Frontal cortex (tissue), 4 donors: Measurements from ENCODE around the gene ORC1. TPM values are rescaled to one million over a fixed set of nuclear protein-coding genes. Genes with fewer than 3 reads are reported as not detected.
"Not testable (repeated sequence)": the region's sequence is repeated elsewhere in the genome, so short reads cannot be mapped to it uniquely, and the experiment has no call there.

Experiments
- DNase-seq, 2 donors: peaks; one replicate each; pipeline ENCODE4 v3.0.0; 2012; ENCODE audit warnings: low spot score in 2 of 2
- FAIRE-seq: peaks from 2 replicates; lab custom pipeline; 2012; peaks lifted over from hg19 to GRCh38; lab: Jason Lieb, UNC
- total RNA-seq: library from RNA; depleted of rRNA; stranded (reverse); fragments of >200 nt; gene quantifications from one replicate; pipeline ENCODE4 v1.2.3, GENCODE V29; 2014
- donor health status: control.
- donor health status: control.
- donor health status: control.

The ORC1 gene
- total RNA-seq, 1 donor from 2014 or later, result 1.2 TPM

DNA sequence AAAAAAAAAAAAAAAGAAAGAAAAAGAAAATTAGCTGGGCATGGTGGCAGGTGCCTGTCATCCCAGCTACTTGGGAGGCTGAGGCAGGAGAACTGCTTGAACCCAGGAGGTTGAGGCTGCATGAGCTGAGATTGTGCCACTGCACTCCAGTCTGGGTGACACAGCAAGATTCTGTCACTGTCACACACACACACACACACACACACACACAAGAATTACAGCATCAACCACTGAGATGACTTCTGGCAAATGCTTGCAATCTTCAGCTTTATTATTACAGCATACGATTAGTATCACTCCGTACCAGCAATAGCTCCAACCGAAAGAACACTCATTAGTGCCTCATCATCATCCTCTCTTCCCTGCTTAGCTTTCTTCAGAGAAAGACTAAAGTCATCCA lies 4.6 kb downstream of the ORC1 start:
- no peak for DNase-seq
- no peak for FAIRE-seq

DNA sequence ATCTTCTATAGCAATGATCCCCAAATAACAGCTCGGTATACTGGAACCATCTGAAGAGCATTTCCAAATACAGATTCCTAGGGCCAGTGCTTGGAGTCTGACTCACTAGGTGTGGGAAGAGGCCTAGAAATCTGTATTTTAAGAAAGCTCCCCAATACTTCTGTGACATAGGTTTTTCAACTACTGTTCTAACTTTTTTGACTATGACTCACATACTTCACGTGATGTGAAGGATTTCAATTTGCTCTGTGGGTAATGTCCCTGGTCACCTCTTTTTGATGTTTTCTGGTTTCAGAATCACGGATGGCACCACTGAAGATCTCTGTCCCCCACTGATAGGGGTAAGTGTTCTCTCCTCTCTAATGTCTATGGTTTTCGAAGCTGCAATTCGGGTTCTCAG lies 11.0 kb downstream of the ORC1 start:
- FAIRE-seq (no peak), DNase-seq (no peak)

DNA sequence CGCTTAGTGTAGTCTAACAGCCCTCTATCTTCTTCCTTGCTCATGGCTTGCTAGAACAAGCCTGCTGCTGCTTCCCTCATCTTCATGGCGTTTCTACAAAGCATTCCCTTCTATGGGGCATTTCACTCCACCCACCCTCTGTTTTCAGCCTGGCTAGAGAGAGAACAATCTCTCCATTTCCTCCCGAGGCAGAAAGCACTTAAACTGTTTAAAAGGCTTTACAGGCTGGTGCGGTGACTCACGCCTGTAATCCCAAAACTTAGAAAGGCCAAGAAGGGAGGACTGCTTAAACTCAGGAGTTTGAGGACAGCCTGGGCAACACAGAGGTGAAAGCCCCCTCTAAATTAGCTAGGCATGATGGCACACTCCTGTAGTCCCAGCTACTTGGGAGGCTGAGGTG lies 17.8 kb downstream of the ORC1 start:
- FAIRE-seq (no peak), DNase-seq (no peak)

DNA sequence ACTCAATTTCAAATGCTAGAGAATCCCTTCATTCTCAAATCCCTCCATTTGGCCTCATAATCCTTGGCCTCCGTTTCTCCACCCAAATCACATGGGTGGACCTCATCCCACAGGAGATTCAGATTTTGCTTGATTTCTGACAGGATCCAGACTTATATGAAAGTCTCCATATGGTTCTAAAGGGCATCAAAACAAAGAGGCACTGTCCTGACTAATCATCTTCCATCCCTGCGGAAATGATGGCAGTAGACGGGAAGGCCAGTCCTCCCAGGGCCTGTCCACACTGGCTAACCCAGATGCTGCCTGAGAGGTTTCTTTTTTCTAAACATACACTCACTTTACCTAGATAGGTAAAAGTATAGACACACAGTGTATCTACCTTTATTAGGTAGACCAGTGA lies 18.8 kb downstream of the ORC1 start:
- no peak for FAIRE-seq

DNA sequence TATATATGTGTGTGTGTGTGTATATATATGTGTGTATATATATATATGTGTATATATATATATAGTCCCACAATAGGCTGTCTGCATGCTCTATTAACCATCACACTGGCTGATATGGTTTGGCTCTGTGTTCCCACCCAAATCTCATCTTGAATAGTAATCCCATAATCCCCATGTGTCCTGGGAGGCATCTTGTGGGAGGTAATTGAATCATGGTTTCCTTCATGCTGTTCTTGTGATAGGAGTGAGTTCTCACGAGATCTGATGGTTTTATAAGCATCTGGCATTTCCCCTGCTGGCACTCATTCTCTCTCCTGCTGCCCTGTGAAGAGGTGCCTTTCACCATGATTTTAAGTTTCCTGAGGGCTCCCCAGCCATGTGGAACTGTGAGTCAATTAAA lies 34.4 kb downstream of the ORC1 start:
- not testable (repeated sequence) for FAIRE-seq, DNase-seq

More for the DNA sequence above, 18.8 kb downstream of the ORC1 start:
- no peak for DNase-seq

DNA sequence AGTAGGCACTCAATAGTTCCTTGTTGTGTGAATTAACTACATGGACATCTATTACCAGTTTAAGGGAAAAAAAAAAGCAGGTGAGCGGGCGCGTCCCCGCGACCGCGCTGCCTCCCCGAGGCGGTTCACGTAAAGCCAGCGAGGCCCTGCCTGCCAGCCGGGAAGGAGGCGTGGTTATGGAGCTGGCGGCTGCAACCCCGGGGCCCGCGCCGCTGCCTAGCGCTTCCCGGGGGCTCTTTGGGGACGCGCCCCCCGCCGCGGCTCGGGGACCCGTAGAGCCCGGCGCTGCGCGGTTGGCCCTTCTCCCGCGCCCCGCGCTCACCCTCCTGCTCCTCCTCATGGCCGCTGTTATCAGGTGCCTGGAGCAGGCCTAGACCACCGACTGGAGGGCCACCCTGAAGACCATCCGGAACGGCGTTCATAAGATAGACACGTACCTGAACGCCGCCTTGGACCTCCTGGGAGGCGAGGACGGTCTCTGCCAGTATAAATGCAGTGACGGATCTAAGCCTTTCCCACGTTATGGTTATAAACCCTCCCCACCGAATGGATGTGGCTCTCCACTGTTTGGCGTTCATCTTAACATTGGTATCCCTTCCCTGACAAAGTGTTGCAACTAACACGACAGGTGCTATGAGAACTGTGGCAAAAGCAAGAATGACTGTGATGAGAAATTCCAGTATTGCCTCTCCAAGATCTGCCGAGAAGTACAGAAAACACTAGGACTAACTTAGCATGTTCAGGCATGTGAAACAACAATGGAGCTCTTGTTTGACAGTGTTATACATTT lies 35.6 kb downstream of the ORC1 start:
- FAIRE-seq (no peak), DNase-seq (peak; percentile 56 to 57)

DNA sequence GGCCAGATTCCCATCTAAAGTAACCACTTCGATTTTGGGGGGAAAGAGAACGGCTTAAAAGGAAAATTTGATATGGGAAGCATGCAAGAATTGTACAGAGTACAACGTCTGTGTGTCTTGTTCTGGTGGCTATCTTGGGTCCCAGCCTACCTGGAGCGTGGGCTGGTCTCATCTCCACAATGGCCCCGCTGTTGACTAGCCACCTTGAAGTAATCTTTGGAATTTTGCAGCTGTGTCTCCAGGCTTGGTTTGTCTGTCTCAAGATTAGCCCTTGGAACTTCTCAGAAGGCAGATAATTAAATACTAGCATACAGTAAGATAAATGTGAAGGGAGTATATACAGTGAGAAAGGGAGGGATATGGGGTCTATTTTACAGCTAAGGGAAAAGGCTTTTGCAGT lies 37.0 kb downstream of the ORC1 start:
- no peak for DNase-seq
- no peak for FAIRE-seq

DNA sequence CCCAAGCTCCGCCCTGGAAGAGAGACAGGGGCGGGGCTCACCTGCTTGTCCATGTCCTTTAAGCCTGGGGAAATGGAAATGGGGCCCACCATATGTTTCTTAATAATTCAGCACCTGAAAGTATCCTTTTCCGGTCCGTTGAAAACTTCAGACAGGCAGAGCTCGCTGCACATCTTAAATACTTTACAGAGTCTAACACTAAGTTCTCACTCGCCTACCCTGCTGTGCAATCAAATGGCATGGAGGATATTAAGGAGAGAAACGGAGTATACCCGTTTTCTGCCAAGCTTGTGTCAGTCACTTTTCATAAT lies 37.8 kb downstream of the ORC1 start:
- DNase-seq (no peak), FAIRE-seq (no peak)

DNA sequence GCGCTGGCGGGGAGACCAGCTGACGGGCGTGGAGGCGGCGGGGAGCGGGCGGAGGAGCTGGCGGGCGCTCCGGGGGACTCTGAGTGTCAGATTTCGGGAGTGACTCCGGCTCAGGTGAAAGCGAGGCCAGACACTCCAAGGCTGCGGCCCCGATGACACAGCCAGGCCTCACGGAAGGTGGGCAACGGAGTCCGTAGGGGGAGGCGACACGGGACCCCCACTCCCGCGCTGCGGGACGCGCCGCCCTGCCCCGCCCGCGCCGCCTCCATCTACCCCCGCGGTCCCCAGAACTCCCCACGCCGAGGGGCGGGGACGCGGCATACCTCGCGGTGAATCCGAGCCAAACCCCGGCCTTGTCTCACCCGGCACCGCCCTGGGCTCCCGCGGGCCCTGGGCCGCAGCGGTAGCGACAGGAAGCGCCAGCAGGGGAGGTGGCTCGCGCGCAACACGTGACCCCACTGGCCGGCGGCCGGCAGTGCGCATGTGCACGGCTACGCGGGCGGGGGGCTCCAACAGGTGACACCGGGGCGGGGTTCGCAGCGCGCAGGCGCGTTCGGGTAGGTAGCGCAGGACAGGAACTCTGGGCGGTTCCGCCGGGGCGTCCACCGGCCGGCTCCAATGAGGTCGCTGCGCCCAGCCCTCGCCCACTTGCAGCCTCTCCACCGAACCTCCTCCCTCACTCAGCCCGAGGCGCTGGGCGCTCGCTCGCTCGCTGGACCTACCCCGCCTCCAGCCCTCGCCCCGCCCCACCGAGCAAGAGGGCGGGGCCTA lies 38.3 kb downstream of the ORC1 start, which contains the start of gene CC2D1B:
Gene CC2D1B (minus strand): TSS at position 460 of the 771 bp plus-strand sequence. CDS start 1,585 bp downstream, outside the sequence.
- no peak for FAIRE-seq
- DNase-seq, result peak; percentile 96 to 97

DNA sequence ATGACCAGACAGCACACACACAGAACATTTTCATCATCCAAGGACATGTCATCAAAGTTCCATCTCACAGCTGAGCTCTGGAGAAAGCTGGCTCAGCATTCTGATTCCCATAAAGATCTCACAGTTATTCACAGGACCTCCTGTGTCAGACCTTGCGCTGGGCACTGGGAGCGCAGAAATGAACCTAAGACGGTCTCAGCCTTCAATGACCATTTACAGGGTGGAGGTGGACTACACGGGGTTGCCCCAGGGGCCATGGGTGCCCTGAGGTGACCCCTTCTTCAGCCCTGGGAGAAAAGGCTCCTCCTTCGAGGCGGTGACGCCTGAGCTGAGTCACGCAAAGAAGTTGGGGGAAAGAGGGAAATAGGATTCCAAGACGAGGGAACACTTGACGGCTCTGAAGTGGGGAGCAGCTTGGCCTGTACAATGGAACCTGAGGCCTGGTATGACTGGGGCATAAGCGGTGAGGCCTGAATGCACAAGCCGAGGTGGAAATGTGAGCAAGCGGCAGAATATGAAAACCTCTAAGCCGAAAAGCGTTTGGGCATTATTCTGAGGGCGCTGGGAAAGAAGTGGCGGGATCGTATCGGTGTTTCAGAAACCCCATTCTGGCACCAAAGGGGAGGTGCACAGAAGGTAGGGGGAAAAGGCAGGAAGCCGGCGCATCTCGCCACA lies 39.0 kb downstream of the ORC1 start:
- DNase-seq (peak in 1 of 2 donors; percentile 76), FAIRE-seq (no peak)

DNA sequence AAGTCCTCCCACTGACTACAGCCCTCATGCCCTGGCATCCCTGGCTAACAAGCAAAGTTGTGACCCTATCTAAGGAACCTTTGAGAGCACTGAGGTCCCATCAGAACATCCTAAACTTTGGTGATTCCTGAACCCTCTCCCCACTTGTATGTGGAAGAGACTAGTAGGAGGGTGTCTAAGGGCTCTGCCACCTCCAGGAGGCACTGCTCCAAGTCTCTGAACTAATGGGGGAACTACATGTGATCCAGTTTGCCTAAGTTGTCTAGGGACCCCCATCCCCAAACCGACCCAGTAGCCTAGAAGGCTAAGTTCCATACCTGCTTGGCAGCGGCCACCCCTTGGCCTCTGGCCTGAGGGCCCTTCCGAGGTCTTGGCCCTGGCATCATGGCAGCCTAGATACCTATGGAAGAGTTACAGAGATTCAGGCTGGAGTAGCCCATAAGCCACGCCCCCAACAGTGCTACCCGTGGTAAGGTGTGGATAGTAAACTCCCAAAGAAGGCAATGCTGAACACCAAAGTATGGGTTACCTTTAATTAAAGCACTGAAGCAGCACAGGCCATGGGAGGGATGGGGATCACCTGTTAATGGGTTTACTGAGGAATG lies 39.9 kb downstream of the ORC1 start:
- FAIRE-seq (no peak), DNase-seq (no peak)

DNA sequence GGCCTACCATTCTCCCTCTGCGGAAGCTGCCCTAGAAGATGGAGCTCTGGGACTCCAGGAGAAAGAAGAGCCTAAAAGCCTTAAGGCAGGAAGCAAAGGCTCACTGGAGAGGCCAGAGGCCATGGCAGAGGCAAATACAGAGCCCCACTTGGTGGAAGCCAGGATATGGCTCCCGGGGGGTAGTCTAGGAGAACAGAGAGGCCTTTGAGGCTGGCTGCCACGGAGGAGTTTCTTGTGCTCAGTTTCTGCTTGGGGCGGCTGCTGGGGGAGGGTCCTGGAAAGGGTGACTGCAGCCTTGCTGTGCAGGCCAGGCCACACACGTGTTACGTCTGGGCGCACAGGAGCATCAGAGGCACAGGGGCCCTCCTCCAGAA lies 43.6 kb downstream of the ORC1 start:
- FAIRE-seq (no peak), DNase-seq (no peak)

DNA sequence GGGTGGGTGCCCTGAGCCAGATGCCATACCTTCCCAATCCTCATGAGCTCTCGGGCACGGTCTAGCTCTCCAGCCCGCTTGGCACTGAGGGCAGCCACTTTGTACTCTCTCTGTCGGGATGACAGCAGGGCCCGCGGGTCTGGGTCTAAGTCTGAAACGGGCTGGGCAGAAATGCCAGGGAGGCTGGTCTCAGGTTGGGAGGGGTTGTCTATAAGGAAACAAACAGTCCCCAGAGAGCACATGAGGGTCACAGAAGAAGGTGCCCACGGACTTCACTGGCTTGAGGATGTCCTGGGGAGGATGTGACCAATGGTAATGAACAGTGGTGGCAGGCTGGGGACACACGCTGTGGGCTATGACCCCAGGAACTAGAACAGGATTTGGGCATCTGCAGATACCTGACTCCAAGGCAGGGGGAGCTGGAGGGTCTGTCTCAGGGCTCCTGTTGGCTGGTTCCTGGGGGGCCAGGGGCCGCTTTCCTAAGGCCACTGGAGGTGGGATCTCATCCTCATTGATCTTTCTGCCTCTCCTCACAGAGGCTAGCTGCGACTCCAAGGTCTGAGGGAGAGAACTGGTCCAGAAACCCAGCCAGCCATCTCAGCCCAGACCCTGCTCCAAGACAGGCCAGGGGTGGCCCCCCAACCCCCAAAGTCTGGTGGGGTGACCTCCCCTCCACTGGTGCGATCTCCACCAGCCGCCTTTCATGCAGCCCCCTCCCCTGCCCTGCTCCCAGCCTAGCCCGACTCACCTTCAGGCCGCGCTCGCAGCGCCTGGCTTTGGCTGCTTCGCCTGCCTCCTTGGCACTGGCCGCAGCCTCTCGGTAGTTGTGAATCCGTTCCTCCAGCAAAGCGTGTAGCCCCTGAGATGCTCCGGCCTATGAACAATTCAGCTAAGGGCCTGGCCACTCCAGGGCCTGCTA lies 44.3 kb downstream of the ORC1 start:
- FAIRE-seq (no peak), DNase-seq (no peak)

DNA sequence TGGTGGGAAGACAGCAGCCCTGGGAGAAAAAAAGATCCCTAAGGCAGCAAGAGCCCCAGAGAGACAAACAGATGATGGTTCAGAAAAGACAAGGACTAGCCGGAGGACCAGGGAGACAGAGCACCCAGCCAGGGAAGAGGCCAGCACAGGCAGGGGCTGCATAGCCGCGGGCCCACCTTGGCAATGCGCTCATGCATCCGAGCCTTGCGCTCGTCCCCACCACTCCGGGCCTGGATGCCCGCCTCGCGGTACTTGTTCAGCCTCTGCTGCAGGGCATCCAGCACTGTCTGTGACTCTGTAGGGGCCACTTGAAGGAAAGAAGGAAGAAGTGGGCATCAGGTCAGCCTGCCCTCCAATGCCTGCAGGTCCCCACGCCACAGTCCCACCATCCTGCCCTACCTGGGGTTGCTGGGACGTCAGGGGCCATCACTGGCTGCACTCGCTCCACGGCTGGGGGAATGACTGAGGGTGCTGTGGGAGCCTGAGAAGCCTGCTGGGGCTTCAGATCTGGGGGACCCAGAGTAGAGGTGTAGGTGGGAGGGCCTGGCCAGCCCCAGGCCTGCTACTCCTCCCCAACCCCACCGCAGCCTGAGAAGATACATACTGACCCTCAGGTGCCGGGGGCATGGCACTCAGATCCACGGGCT lies 45.2 kb downstream of the ORC1 start:
- FAIRE-seq (no peak), DNase-seq (no peak)

DNA sequence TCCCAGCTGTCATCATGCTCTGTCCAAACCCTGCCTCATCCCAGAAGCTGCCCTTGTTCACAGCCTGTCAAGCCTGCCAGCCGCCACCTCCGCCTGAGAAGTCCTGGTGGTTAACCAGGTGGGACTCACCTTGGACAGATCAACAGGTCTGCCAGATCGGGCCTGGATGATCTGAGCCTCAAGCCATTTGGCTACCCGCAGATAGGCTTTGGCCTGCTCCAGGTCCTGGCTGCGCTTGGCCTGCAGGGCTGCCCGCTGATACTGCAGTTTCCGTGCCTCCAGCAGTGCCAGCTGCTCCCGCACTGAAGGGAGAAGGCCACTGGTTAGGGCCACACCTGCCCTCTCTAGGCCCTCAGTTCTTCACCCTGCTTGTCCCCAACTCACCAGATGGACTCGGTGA lies 46.8 kb downstream of the ORC1 start:
- DNase-seq (no peak), FAIRE-seq (no peak)

DNA sequence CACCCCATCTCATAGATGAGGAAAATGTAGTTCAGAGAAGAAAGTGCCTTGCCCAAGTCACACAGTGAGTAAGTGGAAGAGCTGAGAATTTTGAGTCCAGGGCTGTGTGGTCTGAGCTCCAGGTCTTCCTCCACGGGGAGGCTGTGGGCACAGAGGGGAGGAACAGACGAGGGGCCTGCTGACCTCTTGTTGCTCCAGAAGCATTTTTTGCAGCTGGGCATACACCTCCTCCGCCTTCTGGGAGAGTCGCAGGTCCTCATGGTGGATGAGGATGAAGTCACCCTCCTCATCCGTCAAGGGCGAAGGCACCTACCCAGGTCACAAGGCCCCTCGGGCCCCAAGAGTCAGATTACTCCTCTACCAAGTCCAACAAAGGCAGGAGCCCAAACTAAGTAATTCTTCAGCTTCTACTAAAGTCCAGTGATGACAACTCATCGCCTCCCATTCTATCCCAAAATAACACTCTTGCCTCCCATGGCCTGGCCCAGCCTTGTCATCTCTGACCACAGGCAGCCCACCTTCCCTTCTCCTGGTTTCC lies 47.3 kb downstream of the ORC1 start:
- FAIRE-seq, result no peak
- DNase-seq, result no peak

DNA sequence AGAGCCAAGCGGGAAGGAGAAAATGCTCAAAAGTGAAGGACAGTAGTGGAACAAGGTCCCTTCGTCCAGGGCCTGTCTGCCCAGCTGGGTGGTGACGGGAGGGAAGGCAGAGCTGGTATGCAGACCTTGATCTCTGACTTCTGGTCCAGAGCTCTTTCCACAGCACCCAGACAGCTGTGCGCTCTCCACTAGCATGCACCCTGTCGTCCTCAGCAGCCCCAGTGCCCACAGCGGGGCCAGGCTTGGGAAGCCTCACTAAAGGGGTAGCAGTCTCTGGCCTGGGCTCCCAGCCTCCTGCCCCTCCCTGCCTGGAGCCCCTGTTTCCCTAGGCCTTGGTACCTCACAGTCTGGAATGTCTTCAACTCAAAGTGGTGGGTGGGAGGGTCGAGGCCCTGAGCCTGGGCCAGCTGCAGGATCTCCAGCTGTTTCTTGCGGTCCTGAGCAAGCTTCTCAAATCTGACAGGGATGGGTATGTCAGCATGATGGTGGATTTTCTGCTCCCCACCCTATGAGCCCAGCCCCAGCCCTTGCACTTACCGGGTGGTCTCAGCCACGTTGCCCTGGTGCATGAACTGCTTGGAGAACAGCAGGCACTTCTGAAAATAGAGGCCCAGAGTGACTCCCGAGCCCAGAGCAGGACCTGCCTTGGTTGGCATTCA lies 48.2 kb downstream of the ORC1 start:
- no peak for FAIRE-seq
- DNase-seq, result no peak

DNA sequence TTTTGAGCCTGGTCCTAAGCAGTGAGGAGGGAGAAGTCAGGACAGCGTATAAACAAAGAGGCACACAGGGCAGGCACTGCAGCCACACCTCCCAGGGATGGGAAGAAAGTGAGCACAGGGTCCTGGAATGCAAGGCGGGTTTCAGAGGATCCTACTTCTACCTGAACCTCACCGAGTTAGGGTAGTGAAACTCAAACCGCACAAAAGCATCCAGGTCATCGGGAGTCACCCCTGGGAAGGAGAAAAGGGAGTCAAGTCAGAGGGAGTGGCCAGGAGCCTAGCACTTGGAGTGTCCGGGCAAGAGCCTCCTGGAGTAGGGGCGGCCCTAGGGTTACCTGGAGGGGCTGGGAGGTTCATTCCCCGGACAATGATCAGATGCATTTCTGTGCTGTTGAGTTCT lies 48.8 kb downstream of the ORC1 start:
- no peak for DNase-seq
- FAIRE-seq, result no peak
